ENCODE measurements around the gene BBS12. TPM values are rescaled to one million over a fixed set of nuclear protein-coding genes. Genes with fewer than 3 reads are reported as not detected.

Gene BBS12
- total and polyA plus RNA-seq, 12 donors = 1.5 to 7.8 (median 5.4) TPM

- Histone ChIP-seq H3K36me3 (replicated peaks in 1 of 2) (no peaks in the 10 kb centered on the region), H3K4me1 (replicated peaks in 1 of 2) (no peaks in the 10 kb centered on the region), H3K4me3 (no peak overlapping the region), H3K27ac (no peak overlapping the region), H3K27me3 (no peaks in the 10 kb centered on the region), H3K9me3 (replicated peaks in 1 of 3) (no peaks in the 10 kb centered on the region)
- no peak for DNase-seq
- TF ChIP-seq CTCF (IDR thresholded peaks at IDR 0.05) (no peak), POLR2A (IDR thresholded peaks at IDR 0.05) (no peak)
- intact Hi-C loops (cut with DNase I) = no loop called here
These were observed 40.5 kb downstream of the BBS12 start for GRCh38 chr4:122772986-122773385.

GRCh38 chr4:122775039-122775438, 42.5 kb downstream of the BBS12 start:
- Histone ChIP-seq H3K9me3 (replicated peaks in 1 of 3) (no peaks in the 10 kb centered on the region), H3K36me3 (replicated peaks in 1 of 2) (no peaks in the 10 kb centered on the region), H3K27me3 (no peaks in the 10 kb centered on the region), H3K27ac (no peak overlapping the region), H3K4me3 (no peak overlapping the region), H3K4me1 (replicated peaks in 1 of 2) (no peaks in the 10 kb centered on the region)
- TF ChIP-seq POLR2A (IDR thresholded peaks at IDR 0.05) (no peak), CTCF (IDR thresholded peaks at IDR 0.05) (no peak)
- WGBS, 4 donors = 75 to 83% (median 82%) methylated on average over 3 of the region's 3 CpGs
- intact Hi-C loops (cut with DNase I) = no loop called here
- DNase-seq = no peak

GRCh38 chr4:122775987-122776836, 43.7 kb downstream of the BBS12 start:
- no peaks in the 10 kb centered on the region for H3K36me3 ChIP-seq (replicated peaks in 1 of 2)
- H3K9me3 ChIP-seq (replicated peaks in 1 of 3) = no peaks in the 10 kb centered on the region
- no peaks in the 10 kb centered on the region for H3K4me1 ChIP-seq (replicated peaks in 1 of 2)
- no peak for DNase-seq
- H3K27ac ChIP-seq = no peak overlapping the region
- H3K4me3 ChIP-seq = no peak overlapping the region
- H3K27me3 ChIP-seq = no peaks in the 10 kb centered on the region
- TF ChIP-seq POLR2A (IDR thresholded peaks at IDR 0.05) (no peak), CTCF (IDR thresholded peaks at IDR 0.05) (no peak)
- intact Hi-C loops (cut with DNase I) = no loop called here
- WGBS, 4 donors = 81 to 92% (median 86%) methylated on average over 6 of the region's 6 CpGs

- H3K27me3 ChIP-seq = no peaks in the 10 kb centered on the region
- TF ChIP-seq CTCF (IDR thresholded peaks at IDR 0.05) = no peak
- TF ChIP-seq POLR2A (IDR thresholded peaks at IDR 0.05) = no peak
- intact Hi-C loops (cut with DNase I) = no loop called here
- H3K4me3 ChIP-seq = no peak overlapping the region
- no peak for DNase-seq
- H3K27ac ChIP-seq = no peak overlapping the region
- WGBS, 4 donors = 81 to 83% (median 82%) methylated on average over 4 of the region's 4 CpGs
- no peaks in the 10 kb centered on the region for H3K4me1 ChIP-seq (replicated peaks in 1 of 2)
- no peaks in the 10 kb centered on the region for H3K9me3 ChIP-seq (replicated peaks in 1 of 3)
- H3K36me3 ChIP-seq (replicated peaks in 1 of 2) = no peaks in the 10 kb centered on the region
These were observed 44.4 kb downstream of the BBS12 start for GRCh38 chr4:122776916-122777315.

Data from adrenal gland (tissue), 12 donors.